Mucosa of stomach (tissue), 1 donor: Measurements from ENCODE around the gene LIPJ.

Experiments used
- H3K27me3 ChIP-seq: one replicate; pipeline ENCODE4 v1.7.0; 2013; ENCODE audit warnings: mild to moderate bottlenecking, low read length; ENCODE audit not compliant: control insufficient read depth, insufficient read depth
- H3K36me3 ChIP-seq: one replicate; pipeline ENCODE4 v1.7.0; 2013; ENCODE audit warnings: low read length; ENCODE audit not compliant: control insufficient read depth, insufficient read depth
- H3K4me1 ChIP-seq: one replicate; pipeline ENCODE4 v1.7.0; 2013; ENCODE audit warnings: mild to moderate bottlenecking, low read length; ENCODE audit not compliant: control insufficient read depth, insufficient read depth
- H3K4me3 ChIP-seq: one replicate; pipeline ENCODE4 v1.7.0; 2013; ENCODE audit warnings: low read length
- H3K9ac ChIP-seq: one replicate; pipeline ENCODE4 v1.7.0; 2013; ENCODE audit warnings: mild to moderate bottlenecking, low read length, moderate library complexity
- H3K9me3 ChIP-seq: one replicate; pipeline ENCODE4 v1.7.0; 2013; ENCODE audit warnings: mild to moderate bottlenecking, low read length, moderate library complexity; ENCODE audit not compliant: control insufficient read depth
- donor health status: Pancreatic carcinoma.

Gene LIPJ

GRCh38 chr10:88586462-88586861 is at the start of gene LIPJ:
Gene LIPJ (plus strand): TSS chr10:88586762. CDS start chr10:88590688, 3,926 bp downstream.
- Histone ChIP-seq H3K4me3 (no peak within 1 kb of the TSS), H3K9ac (no peak within 1 kb of the TSS), H3K27me3 (peaks cover 3% of the 10 kb centered on the region), H3K4me1 (no peaks in the 10 kb centered on the region), H3K36me3 (no peaks in the 10 kb centered on the region), H3K9me3 (no peaks in the 10 kb centered on the region)

DNA sequence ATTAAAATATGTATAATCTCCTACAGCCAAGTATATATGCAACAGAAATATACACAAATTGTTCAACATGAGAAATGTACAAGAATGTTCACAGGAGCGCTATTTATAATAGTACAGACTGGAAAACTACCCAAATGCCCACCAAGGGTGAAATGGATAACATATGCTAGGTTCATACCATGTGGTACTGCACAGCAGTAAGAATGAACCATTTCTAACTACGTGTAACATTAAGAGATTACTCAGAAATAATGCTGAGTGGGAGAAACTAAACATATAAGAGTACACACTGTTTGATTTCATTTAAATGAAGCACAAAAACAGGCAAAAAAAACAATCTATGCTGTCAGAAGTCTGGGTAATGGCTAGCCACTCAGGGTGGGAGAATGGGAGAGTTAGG is 49.2 kb upstream of the LIPJ start:
- H3K4me3 ChIP-seq: no peak overlapping the region
- H3K36me3 ChIP-seq: no peaks in the 10 kb centered on the region
- no peaks in the 10 kb centered on the region for H3K27me3 ChIP-seq
- no peaks in the 10 kb centered on the region for H3K4me1 ChIP-seq
- H3K9me3 ChIP-seq: no peaks in the 10 kb centered on the region
- H3K9ac ChIP-seq: no peak overlapping the region

DNA sequence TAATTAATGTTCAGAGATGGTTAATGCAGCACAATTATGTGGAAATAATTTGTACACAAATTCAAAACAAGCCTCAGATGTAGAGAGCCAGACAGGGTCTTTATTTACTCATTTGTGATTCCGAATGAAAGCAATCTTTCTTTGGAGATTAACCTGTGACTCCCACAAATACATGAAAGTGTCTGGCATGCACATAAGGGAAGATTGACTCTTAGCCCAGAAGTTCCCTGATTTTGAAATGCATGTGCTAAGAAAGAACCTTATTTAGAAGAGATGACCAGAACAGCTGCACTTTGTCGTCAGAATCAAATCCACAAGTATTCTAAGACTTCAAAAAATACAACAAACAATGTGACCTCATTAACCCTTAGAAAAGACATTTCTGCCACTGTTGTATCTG is 48.5 kb upstream of the LIPJ start:
- Histone ChIP-seq H3K4me3 (no peak overlapping the region), H3K27me3 (no peaks in the 10 kb centered on the region), H3K9ac (no peak overlapping the region), H3K9me3 (no peaks in the 10 kb centered on the region), H3K36me3 (no peaks in the 10 kb centered on the region), H3K4me1 (no peaks in the 10 kb centered on the region)

DNA sequence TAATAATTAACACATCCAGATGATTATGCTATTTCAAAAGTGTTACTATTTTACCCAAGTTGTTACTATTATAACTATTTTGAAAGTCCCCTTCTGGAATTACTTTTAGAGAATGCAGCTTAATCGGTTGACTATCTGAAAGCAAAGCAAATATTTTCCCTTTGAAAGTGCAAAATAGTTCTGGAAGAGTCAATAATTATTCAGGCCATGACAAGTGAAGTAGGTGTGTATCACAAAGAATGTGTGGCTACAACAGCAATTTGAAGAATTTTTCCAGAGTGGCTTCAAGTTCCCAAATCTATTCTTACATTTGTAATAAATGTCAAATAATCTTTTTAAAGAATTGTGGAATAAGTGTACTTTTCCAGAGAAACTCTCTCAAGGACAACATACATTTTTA is 46.2 kb upstream of the LIPJ start:
- no peaks in the 10 kb centered on the region for H3K9me3 ChIP-seq
- H3K27me3 ChIP-seq: no peaks in the 10 kb centered on the region
- H3K9ac ChIP-seq: no peak overlapping the region
- no peaks in the 10 kb centered on the region for H3K4me1 ChIP-seq
- no peaks in the 10 kb centered on the region for H3K36me3 ChIP-seq
- no peak overlapping the region for H3K4me3 ChIP-seq

- Histone ChIP-seq H3K36me3 (no peaks in the 10 kb centered on the region), H3K4me3 (no peak overlapping the region), H3K27me3 (no peaks in the 10 kb centered on the region), H3K4me1 (no peaks in the 10 kb centered on the region), H3K9me3 (no peaks in the 10 kb centered on the region), H3K9ac (no peak overlapping the region)
Observed at GRCh38 chr10:88541116-88541626, 45.4 kb upstream of the LIPJ start.

GRCh38 chr10:88542522-88542921 is 44.0 kb upstream of the LIPJ start:
- H3K9me3 ChIP-seq: no peaks in the 10 kb centered on the region
- no peak overlapping the region for H3K4me3 ChIP-seq
- no peak overlapping the region for H3K9ac ChIP-seq
- no peaks in the 10 kb centered on the region for H3K4me1 ChIP-seq
- H3K36me3 ChIP-seq: no peaks in the 10 kb centered on the region
- no peaks in the 10 kb centered on the region for H3K27me3 ChIP-seq

- Histone ChIP-seq H3K4me1 (no peaks in the 10 kb centered on the region), H3K27me3 (no peaks in the 10 kb centered on the region), H3K9me3 (no peaks in the 10 kb centered on the region), H3K9ac (no peak overlapping the region), H3K36me3 (no peaks in the 10 kb centered on the region), H3K4me3 (no peak overlapping the region)
Observed at GRCh38 chr10:88544140-88544870, 42.3 kb upstream of the LIPJ start.

GRCh38 chr10:88545359-88545758 is 41.2 kb upstream of the LIPJ start:
- Histone ChIP-seq H3K4me3 (no peak overlapping the region), H3K4me1 (no peaks in the 10 kb centered on the region), H3K27me3 (no peaks in the 10 kb centered on the region), H3K9me3 (no peaks in the 10 kb centered on the region), H3K9ac (no peak overlapping the region), H3K36me3 (no peaks in the 10 kb centered on the region)

DNA sequence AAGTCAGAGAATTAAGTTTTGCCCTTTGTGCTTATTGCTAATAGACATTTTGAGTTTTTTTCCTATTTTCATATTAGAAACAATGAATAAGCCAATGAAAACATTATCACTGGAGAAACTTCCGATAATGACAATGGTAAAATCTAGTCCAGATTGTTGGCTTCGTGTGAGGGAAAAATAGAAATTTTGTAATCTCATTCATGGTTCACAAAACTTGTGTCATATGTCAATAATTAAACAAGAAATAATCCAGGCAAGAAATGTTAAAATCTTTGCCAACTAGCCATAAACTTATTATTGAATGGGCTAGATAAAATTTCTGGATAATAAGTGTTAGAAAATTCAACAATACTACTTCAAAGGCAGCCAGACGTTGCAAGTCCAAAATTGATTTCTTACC is 40.1 kb upstream of the LIPJ start:
- H3K36me3 ChIP-seq: no peaks in the 10 kb centered on the region
- H3K9ac ChIP-seq: no peak overlapping the region
- H3K4me3 ChIP-seq: no peak overlapping the region
- no peaks in the 10 kb centered on the region for H3K27me3 ChIP-seq
- H3K9me3 ChIP-seq: no peaks in the 10 kb centered on the region
- H3K4me1 ChIP-seq: no peaks in the 10 kb centered on the region

DNA sequence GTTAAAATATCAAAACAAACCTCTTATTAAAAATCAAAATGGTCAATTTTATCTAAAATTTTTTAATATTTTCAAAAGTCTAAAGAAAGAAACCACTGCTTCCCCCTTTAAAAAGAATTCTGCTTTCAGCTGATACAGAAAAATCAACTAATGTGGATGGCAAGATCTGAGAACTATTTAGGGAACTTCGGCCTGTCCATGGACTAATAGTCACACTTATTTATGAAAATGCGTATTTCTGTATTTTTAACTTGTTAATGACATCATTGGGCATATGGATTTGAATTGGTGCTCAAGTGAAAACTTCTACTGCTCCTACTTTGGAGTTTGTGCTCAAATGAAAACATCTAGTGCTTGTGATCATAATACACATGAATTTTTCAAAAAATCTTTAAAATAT is 35.3 kb upstream of the LIPJ start:
- no peaks in the 10 kb centered on the region for H3K4me1 ChIP-seq
- H3K4me3 ChIP-seq: no peak overlapping the region
- H3K9ac ChIP-seq: no peak overlapping the region
- no peaks in the 10 kb centered on the region for H3K27me3 ChIP-seq
- no peaks in the 10 kb centered on the region for H3K9me3 ChIP-seq
- H3K36me3 ChIP-seq: no peaks in the 10 kb centered on the region

GRCh38 chr10:88553116-88553752 is 33.3 kb upstream of the LIPJ start:
- Histone ChIP-seq H3K4me3 (no peak overlapping the region), H3K9ac (no peak overlapping the region), H3K9me3 (no peaks in the 10 kb centered on the region), H3K36me3 (no peaks in the 10 kb centered on the region), H3K4me1 (no peaks in the 10 kb centered on the region), H3K27me3 (no peaks in the 10 kb centered on the region)

GRCh38 chr10:88555190-88555908 is 31.2 kb upstream of the LIPJ start:
- Histone ChIP-seq H3K36me3 (no peaks in the 10 kb centered on the region), H3K4me3 (no peak overlapping the region), H3K27me3 (no peaks in the 10 kb centered on the region), H3K4me1 (no peaks in the 10 kb centered on the region), H3K9me3 (no peaks in the 10 kb centered on the region), H3K9ac (no peak overlapping the region)
